ENCODE results near the gene GARNL3. TPM values are rescaled to one million over a fixed set of nuclear protein-coding genes. Genes with fewer than 3 reads are reported as not detected.

Gene GARNL3
- total RNA-seq, result 21.4 and 28.3 TPM in 2 replicates
- long read RNA-seq, partial matches to known transcripts, result 4 of 45 reads
- long read RNA-seq, other reads (novel, unspliced or antisense), result 40 of 45 reads

- Mint-ChIP-seq H3K4me1 (ENCODE audit: low read depth) (peaks cover 14% of the 10 kb centered on the region), H3K27me3 (no peaks in the 10 kb centered on the region), H3K9me3 (ENCODE audit: low read depth) (no peaks in the 10 kb centered on the region), H3K4me3 (ENCODE audit: low read depth) (no peak within 1 kb of the TSS), H3K27ac (no peak within 1 kb of the TSS), H3K36me3 (ENCODE audit: insufficient read depth) (peaks cover 5% of the 10 kb centered on the region)
- DNase-seq (ENCODE audit: low spot score, unreplicated experiment), result no peak
- no peak for TF ChIP-seq CTCF (IDR thresholded peaks at IDR 0.05; ENCODE audit: unreplicated experiment)
Observed at GRCh38 chr9:127264462-127265219, at the start of gene GARNL3. Gene GARNL3, plus strand, starts transcription at chr9:127264774. Its CDS starts 104 bp downstream, at chr9:127264878.

GRCh38 chr9:127215268-127216209 lies 49.0 kb upstream of the GARNL3 start:
- no peaks in the 10 kb centered on the region for H3K36me3 Mint-ChIP-seq (ENCODE audit: insufficient read depth)
- peaks cover 8% of the 10 kb centered on the region for H3K4me1 Mint-ChIP-seq (ENCODE audit: low read depth)
- no peak overlapping the region for H3K4me3 Mint-ChIP-seq (ENCODE audit: low read depth)
- DNase-seq (ENCODE audit: low spot score, unreplicated experiment), result no peak
- H3K9me3 Mint-ChIP-seq (ENCODE audit: low read depth), result no peaks in the 10 kb centered on the region
- no peaks in the 10 kb centered on the region for H3K27me3 Mint-ChIP-seq
- no peak for TF ChIP-seq CTCF (IDR thresholded peaks at IDR 0.05; ENCODE audit: unreplicated experiment)
- H3K27ac Mint-ChIP-seq, result no peak overlapping the region

GRCh38 chr9:127216210-127216887 lies 48.2 kb upstream of the GARNL3 start:
- no peak overlapping the region for H3K27ac Mint-ChIP-seq
- H3K4me3 Mint-ChIP-seq (ENCODE audit: low read depth), result no peak overlapping the region
- no peak for TF ChIP-seq CTCF (IDR thresholded peaks at IDR 0.05; ENCODE audit: unreplicated experiment)
- H3K27me3 Mint-ChIP-seq, result peaks cover 8% of the 10 kb centered on the region
- H3K4me1 Mint-ChIP-seq (ENCODE audit: low read depth), result peaks cover 5% of the 10 kb centered on the region
- no peaks in the 10 kb centered on the region for H3K36me3 Mint-ChIP-seq (ENCODE audit: insufficient read depth)
- no peak for DNase-seq (ENCODE audit: low spot score, unreplicated experiment)
- no peaks in the 10 kb centered on the region for H3K9me3 Mint-ChIP-seq (ENCODE audit: low read depth)

GRCh38 chr9:127216888-127217217 lies 47.7 kb upstream of the GARNL3 start:
- H3K4me3 Mint-ChIP-seq (ENCODE audit: low read depth), result no peak overlapping the region
- peaks cover 12% of the 10 kb centered on the region for H3K27me3 Mint-ChIP-seq
- DNase-seq (ENCODE audit: low spot score, unreplicated experiment), result no peak
- no peaks in the 10 kb centered on the region for H3K36me3 Mint-ChIP-seq (ENCODE audit: insufficient read depth)
- no peak for TF ChIP-seq CTCF (IDR thresholded peaks at IDR 0.05; ENCODE audit: unreplicated experiment)
- H3K9me3 Mint-ChIP-seq (ENCODE audit: low read depth), result no peaks in the 10 kb centered on the region
- no peak overlapping the region for H3K27ac Mint-ChIP-seq
- H3K4me1 Mint-ChIP-seq (ENCODE audit: low read depth), result peaks cover 5% of the 10 kb centered on the region

- peaks cover 31% of the 10 kb centered on the region for H3K27me3 Mint-ChIP-seq
- H3K4me3 Mint-ChIP-seq (ENCODE audit: low read depth), result no peak overlapping the region
- peaks cover 5% of the 10 kb centered on the region for H3K4me1 Mint-ChIP-seq (ENCODE audit: low read depth)
- H3K9me3 Mint-ChIP-seq (ENCODE audit: low read depth), result no peaks in the 10 kb centered on the region
- no peak for DNase-seq (ENCODE audit: low spot score, unreplicated experiment)
- H3K36me3 Mint-ChIP-seq (ENCODE audit: insufficient read depth), result no peaks in the 10 kb centered on the region
- H3K27ac Mint-ChIP-seq, result no peak overlapping the region
- TF ChIP-seq CTCF (IDR thresholded peaks at IDR 0.05; ENCODE audit: unreplicated experiment), result no peak
Observed at GRCh38 chr9:127218818-127219217, 45.8 kb upstream of the GARNL3 start.

All from progenitor cell of endocrine pancreas (in vitro differentiated cells).